Subcutaneous adipose tissue (tissue), 4 donors: ENCODE data around the gene TMEM255B. TPM values are rescaled to one million over a fixed set of nuclear protein-coding genes. Genes with fewer than 3 reads are reported as not detected.

Experiments
- CTCF ChIP-seq: fragments of 450-650 bp; IDR thresholded peaks from one replicate; pipeline ENCODE4 v1.5.1; 2016; ENCODE audit warnings: low read depth, mild to moderate bottlenecking, control low read depth, antibody characterized with exemption, moderate library complexity
- total RNA-seq, 4 donors: library from RNA; depleted of rRNA; stranded (reverse); fragments of >200 nt; gene quantifications; one replicate each; pipeline ENCODE4 v1.1.0, GENCODE V29; 2016

TMEM255B gene
- total RNA-seq, 4 donors from 2014 or later, result 1.5 to 19.2 (median 5.2) TPM

- TF ChIP-seq CTCF, result no peak
These were observed 45.1 kb downstream of the TMEM255B start for GRCh38 chr13:113804017-113804702.

- no peak for TF ChIP-seq CTCF
These were observed 45.8 kb downstream of the TMEM255B start for GRCh38 chr13:113804703-113805430.

- TF ChIP-seq CTCF, result no peak
These were observed 46.5 kb downstream of the TMEM255B start for GRCh38 chr13:113805431-113806103.

GRCh38 chr13:113806104-113806471, 47.1 kb downstream of the TMEM255B start:
- TF ChIP-seq CTCF, result no peak

- no peak for TF ChIP-seq CTCF
These were observed 47.5 kb downstream of the TMEM255B start for GRCh38 chr13:113806526-113806925.

GRCh38 chr13:113808058-113808834, 49.2 kb downstream of the TMEM255B start:
- TF ChIP-seq CTCF, result no peak
